GM18519 (cell line): ENCODE results near the gene SMC1A.
"Not testable (repeated sequence)": the region's sequence is repeated elsewhere in the genome, so short reads cannot be mapped to it uniquely, and the experiment has no call there.

ENCODE experiments used
- ATAC-seq: cut with Tn5 transposase; IDR thresholded peaks from one replicate; pipeline ENCODE4 v1.9.1; 2021; ENCODE audit warnings: mild to moderate bottlenecking, moderate library complexity; ENCODE audit not compliant: unreplicated experiment, low FRiP score

The SMC1A gene

GRCh38 chrX:53422086-53422860 is at the start of gene SMC1A:
Gene SMC1A (minus strand): TSS chrX:53422654. CDS start chrX:53422600, 54 bp downstream.
- peak; percentile 92 for ATAC-seq

- ATAC-seq: no peak
These were observed 48.9 kb upstream of the SMC1A start for GRCh38 chrX:53471346-53471745.

DNA sequence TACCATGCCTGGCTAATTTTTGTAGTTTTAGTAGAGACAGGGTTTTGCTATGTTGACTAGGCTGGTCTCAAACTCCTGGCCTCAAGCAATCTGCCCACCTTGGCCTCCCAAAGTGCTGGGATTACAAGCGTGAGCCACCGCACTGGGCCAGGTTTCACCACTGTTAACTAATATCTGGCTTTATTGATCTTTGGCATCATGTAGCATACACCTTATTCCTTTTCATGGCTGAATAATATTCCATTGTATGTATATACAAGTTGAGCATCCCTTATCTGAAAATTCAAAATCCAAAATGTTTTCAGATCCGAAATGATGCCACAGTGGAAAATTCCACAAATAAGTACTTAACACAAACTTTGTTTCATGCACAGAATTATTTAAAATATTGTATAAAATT is 46.2 kb upstream of the SMC1A start:
- not testable (repeated sequence) for ATAC-seq

DNA sequence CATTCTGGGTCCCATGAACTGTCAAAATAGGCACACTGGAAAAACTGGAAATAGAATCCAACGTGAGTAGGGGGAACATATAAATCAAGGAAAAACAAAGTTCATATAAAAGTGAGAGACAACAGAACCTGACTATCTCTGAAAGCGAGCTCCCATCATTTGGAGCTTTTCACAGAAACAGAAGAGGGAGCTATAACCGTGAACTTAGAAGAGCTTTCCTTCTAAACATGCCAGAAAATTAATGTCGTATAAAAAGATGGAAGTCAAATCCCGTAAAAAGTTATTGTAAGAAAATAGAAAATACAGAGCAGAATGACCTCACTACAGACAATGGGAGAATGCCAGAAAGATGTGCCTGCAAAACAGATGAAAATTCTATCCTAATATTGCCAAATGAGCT is 35.6 kb upstream of the SMC1A start:
- ATAC-seq: no peak

DNA sequence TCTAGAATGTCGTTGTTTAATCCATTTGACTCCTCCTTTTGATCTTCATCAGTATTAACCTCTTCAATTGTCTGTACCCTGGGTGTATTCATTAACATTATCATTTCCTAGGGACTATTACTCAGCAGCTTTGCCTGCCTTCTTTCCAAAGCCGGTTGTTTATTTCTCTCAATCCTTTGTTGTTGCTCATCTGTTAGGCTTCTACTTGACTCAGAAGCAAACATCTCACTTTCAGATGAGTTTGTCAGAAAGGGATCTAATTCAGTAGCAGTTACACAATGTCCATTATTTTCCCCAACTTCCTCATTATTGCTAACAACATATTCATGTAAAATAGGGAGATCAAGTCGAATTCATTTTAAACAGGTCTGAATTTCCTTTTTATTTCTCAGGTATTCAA is 33.8 kb upstream of the SMC1A start:
- no peak for ATAC-seq

DNA sequence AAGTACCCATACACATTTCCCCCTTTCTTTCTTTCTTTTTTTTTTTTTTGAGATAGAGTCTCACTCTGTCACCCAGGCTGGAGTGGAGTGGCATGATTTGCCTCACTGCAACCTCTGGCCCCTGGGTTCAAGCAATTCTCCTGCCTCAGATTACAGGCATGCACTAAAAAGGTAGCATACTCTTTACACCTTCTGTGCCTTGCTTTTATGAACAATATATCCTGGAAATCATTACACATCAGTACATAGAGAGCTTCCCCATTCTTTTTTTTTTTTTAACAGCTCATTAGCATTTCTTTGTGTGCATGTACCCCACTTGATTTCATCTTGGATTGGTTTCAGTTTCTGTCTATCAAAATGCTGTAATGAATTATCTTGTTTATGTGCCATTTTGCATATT is 30.4 kb upstream of the SMC1A start:
- no peak for ATAC-seq

DNA sequence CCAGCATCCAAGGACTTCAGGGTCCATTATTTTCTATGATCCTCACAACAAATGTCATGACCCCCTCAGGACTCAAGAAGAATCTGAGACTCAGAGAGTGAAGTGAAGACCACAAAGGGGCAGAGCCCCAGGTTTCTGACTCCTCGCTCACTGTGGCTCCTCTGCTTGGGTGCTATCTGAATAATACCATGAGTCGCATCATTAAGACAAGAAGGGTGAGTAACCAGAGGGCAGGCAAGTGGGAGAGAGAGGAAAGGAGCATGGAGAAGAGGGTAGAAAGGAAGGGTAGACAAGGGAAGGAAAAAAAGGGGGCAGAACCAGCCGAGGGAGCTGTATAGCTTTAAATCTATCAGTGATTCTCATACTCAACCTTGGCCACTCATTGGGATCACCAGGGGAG is 27.2 kb upstream of the SMC1A start:
- no peak for ATAC-seq

- no peak for ATAC-seq
These were observed 25.0 kb upstream of the SMC1A start for GRCh38 chrX:53447441-53447840.

DNA sequence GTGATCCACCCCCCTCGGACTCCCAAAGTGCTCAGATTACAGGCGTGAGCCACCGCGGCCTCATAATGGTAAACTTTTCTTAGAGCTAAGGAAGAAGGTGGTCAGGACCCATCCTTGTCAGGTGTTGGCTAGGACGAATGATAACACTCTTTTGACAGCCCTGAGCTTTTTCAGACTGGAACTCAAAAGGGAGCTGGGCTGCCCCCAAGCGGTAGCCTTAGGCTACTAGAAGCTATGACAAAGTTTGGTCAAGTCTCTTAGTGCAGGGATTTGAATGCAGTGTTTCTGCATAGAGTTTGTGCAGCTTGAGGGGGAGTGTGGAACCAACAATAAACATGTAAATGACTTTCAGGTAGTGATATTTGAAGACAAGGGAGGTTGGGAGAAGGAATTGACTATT is 23.5 kb upstream of the SMC1A start:
- ATAC-seq: no peak

DNA sequence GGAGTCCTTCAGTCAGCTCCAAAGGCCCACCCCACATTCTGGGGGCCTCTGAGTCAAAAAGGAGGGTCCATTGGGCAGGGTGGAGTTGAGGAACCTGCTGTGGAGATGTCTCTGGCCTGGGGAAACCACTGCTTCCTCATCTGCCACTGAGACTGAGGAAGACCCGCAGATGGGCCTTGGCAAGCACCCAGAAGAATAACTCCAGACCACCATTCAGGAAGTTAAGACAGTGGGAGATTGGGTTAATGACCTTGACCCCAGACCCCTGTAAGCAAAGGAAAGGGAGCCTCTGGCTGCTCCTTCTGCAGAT is 19.8 kb upstream of the SMC1A start:
- no peak for ATAC-seq

- no peak for ATAC-seq
These were observed 19.3 kb upstream of the SMC1A start for GRCh38 chrX:53441531-53442321.

DNA sequence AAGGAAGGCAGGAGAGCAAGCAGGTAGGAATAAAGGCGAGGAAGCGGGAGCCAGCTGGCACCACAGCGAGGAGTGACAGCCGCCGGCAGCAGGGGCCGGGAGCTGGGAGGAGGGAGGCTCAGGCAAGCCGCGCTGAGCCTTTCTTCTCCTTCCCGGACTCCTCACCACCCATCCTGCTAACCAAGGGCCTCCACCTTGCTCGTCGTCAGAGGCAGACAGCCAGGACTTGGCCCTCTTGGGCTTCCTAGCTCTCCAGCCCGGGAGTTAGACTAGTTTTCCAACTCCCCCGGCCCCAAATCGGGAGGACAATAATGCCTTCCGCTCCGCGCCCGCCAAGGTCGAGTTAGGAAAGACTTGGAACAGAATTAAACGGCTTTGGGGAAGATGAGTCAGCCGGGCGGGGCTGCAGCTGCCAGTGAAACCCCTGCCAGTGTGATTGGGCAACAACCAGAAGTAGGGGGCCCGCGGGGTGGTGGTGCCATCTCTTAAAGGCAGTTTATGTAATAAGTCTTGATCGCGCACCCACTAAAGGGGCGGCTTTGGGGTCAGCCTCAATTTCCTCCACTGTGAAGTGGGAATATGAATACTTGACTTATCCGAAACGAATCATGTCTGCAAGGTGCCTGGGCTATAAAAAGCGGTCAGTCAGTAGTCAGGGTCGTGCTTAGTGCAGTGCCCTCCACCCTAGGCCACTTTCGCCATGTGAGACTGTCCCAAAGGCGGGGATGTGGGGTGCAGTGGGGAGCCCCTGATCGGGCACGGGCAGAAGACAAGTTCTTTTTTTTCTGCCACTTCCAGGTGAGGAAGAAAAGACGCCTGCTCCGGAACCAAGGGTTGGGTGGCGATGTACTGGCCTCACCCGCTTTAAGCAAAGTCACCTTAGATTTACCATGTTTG is 18.4 kb upstream of the SMC1A start:
- no peak for ATAC-seq

GRCh38 chrX:53440101-53440500 is 17.6 kb upstream of the SMC1A start:
- ATAC-seq: no peak

GRCh38 chrX:53438832-53439230 is 16.4 kb upstream of the SMC1A start:
- no peak for ATAC-seq

DNA sequence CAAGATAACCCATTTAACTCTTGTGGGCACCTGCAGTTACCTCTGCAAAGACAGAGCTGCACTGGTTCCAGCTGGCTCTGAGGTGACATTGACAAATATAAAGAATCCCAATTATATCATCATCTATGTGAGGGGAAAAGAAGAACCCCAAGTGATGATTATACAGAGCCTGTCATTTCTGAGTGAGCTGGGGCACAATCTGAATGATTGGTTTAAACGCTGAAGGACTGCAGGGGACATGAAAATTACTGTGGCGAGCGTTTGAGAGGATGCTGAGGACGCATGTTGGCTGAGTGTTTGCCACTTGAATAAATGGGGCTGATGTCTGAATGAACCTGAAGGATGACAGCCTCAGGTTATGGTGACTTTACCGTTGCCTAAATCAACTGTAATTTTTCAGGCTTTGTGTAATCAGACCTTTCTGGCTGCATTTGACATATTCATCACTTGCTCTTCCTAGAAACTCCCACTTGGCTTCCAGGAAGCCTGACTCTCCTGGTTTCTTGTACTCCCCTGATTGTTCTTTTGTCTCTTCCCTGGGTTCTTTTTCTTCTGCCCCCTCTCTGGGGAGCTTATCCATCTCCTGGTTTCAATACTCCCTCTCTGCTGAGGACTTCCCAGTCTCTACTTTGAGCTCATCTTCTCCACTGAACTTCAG is 15.8 kb upstream of the SMC1A start:
- ATAC-seq: no peak

GRCh38 chrX:53437206-53437605 is 14.8 kb upstream of the SMC1A start:
- no peak for ATAC-seq

DNA sequence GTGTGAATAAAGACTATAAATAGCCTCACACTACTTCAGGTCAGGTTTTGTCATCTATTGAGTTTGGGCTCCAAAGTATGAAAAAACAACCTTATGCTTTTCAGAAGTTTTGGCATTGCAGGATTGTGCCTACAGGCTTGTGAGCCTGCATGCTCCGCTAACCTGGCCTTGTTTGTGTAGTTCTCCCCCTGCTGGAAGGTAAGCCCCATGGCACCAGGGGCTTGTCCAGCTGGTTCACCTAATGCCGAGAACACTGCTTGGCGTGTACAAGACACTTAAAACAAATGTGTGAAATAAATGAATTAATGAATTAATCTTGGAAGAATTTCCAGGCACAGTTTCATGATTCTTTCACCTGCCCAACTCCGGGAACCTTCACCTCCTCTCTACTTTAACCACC is 13.5 kb upstream of the SMC1A start:
- no peak for ATAC-seq

DNA sequence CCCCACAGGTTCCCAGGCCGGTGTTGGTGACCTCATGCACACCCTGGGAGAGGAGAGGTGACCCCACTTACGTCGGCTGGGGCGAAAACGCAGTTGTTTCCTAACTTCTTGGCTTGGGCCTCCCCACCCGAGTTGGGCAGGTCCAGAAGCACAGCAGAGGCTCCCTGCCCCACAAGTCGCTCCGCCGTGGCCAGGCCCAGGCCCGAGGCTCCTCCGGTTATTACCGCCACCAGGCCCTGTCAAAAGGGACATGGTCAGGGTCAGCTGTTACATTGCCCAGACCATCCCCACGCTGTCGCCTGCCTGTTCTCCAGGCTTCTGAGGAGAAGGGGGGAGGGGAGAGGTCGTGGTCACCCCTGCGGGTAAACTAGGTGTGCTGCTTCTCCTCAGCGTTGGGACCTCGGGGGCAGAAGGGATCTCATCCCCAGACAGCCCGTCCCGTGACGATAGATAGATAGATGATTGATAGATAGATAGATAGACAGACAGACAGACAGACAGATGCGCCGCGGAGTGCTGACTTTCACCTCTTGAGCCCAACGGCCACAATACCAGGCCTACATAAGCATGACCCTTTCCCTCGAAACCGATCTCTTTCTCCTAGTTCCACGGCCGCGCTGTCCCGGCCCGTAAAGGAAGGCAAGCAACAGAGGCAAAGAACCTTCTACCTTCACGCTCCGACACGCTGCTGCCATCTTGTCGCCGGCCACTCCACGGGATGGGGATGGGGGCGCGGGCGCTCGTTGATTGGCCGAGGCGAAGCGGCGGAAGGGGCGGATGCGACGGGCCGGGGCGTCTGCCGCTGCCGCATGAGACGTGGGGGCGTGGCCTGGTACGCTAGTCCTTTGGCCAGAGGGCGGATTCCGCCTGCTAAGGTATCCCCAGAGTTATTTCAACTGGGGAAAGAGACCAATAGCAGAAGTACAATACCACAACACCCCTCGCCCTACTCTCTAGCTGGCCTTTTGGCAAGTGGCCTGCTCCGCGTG is 11.5 kb upstream of the SMC1A start, which contains the start of gene HSD17B10:
HSD17B10 (minus strand) TSS at position 720 of the 989 bp plus-strand sequence; CDS start at position 695, 25 bp downstream.
- peak; percentile 91 for ATAC-seq

DNA sequence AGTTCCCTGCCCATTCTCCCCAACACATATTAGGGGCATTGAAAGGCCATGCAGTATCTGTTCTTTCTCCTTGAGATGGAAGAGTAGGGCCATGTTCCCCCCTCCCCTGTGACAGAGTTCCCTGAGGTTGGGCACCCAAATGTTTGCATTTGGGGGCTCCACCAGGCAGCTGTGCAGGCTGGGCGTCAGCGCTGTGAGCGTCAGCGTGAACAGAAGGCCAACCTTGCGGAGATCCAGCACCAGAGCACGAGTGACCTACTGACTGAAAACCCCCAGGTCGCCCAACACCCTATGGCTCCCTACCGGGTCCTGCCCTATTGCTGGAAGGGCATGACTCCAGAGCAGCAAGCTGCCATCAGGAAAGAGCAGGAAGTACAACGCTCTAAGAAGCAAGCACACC is 7.8 kb upstream of the SMC1A start:
- no peak for ATAC-seq
